WTC11 (cell line): ENCODE data around the gene UBE2G1.

ENCODE experiments used
- AR ChIP-seq: fragments of 250-450 bp; sonication (Bioruptor Pico); IDR thresholded peaks from 2 replicates; pipeline ENCODE4 v1.9.0; 2021; ENCODE audit warnings: mild to moderate bottlenecking
- CREB1 ChIP-seq: sonication (generic); formaldehyde crosslinking; IDR thresholded peaks from 2 replicates; pipeline ENCODE4 v1.8.0; 2023; ENCODE audit warnings: mild to moderate bottlenecking, missing genetic modification reagents
- E2F1 ChIP-seq: sonication (generic); formaldehyde crosslinking; IDR thresholded peaks from 2 replicates; pipeline ENCODE4 v1.8.0; 2022; ENCODE audit warnings: mild to moderate bottlenecking, missing genetic modification reagents
- ERG ChIP-seq: fragments of 250-450 bp; sonication (Bioruptor Pico); IDR thresholded peaks from 2 replicates; pipeline ENCODE4 v1.8.0; 2021; ENCODE audit warnings: mild to moderate bottlenecking
- JUN ChIP-seq: sonication (generic); formaldehyde crosslinking; IDR thresholded peaks from 2 replicates; pipeline ENCODE4 v1.8.0; 2023; ENCODE audit warnings: mild to moderate bottlenecking, missing genetic modification reagents
- MXD4 ChIP-seq: fragments of 250-450 bp; sonication (Bioruptor Pico); IDR thresholded peaks from 2 replicates; pipeline ENCODE4 v1.8.0; 2021; ENCODE audit warnings: mild to moderate bottlenecking, moderate library complexity, borderline replicate concordance
- RELA ChIP-seq: sonication (generic); formaldehyde crosslinking; IDR thresholded peaks from 2 replicates; pipeline ENCODE4 v1.8.1; 2022; ENCODE audit warnings: missing genetic modification reagents, mild to moderate bottlenecking, borderline replicate concordance
- USF1 ChIP-seq: sonication (generic); formaldehyde crosslinking; IDR thresholded peaks from 2 replicates; pipeline ENCODE4 v1.8.0; 2022; ENCODE audit warnings: mild to moderate bottlenecking, missing genetic modification reagents
- ZNF121 ChIP-seq: sonication (generic); formaldehyde crosslinking; IDR thresholded peaks from 2 replicates; pipeline ENCODE4 v1.8.0; 2023; ENCODE audit warnings: missing genetic modification reagents
- ZNF512 ChIP-seq: sonication (generic); formaldehyde crosslinking; IDR thresholded peaks from 2 replicates; pipeline ENCODE4 v1.8.1; 2022; ENCODE audit warnings: missing genetic modification reagents, borderline replicate concordance
- TF ChIP-seq, protein P1 (sequence below): fragments of 200-600 bp; IDR thresholded peaks from 2 replicates; pipeline ENCODE4 v1.8.0; 2022; ENCODE audit warnings: antibody characterized with exemption
- TF ChIP-seq, protein P2 (sequence below): sonication (generic); formaldehyde crosslinking; IDR thresholded peaks from 2 replicates; pipeline ENCODE4 v1.8.1; 2022; ENCODE audit warnings: low read depth, missing genetic modification reagents, borderline replicate concordance
- TF ChIP-seq, protein P3 (sequence below): sonication (generic); formaldehyde crosslinking; IDR thresholded peaks from 2 replicates; pipeline ENCODE4 v1.8.0; 2022; ENCODE audit warnings: missing genetic modification reagents
- TF ChIP-seq, protein P4 (sequence below): sonication (generic); formaldehyde crosslinking; IDR thresholded peaks from 2 replicates; pipeline ENCODE4 v1.8.1; 2022; ENCODE audit warnings: mild to moderate bottlenecking, missing genetic modification reagents, moderate library complexity, borderline replicate concordance

GRCh38 chr17:4307179-4307930 is 59.1 kb downstream of the UBE2G1 start:
- TF ChIP-seq, protein P1, sequence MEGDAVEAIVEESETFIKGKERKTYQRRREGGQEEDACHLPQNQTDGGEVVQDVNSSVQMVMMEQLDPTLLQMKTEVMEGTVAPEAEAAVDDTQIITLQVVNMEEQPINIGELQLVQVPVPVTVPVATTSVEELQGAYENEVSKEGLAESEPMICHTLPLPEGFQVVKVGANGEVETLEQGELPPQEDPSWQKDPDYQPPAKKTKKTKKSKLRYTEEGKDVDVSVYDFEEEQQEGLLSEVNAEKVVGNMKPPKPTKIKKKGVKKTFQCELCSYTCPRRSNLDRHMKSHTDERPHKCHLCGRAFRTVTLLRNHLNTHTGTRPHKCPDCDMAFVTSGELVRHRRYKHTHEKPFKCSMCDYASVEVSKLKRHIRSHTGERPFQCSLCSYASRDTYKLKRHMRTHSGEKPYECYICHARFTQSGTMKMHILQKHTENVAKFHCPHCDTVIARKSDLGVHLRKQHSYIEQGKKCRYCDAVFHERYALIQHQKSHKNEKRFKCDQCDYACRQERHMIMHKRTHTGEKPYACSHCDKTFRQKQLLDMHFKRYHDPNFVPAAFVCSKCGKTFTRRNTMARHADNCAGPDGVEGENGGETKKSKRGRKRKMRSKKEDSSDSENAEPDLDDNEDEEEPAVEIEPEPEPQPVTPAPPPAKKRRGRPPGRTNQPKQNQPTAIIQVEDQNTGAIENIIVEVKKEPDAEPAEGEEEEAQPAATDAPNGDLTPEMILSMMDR, result no peak
- TF ChIP-seq MXD4 (CRISPR knock-in tag), result no peak
- TF ChIP-seq, protein P2, sequence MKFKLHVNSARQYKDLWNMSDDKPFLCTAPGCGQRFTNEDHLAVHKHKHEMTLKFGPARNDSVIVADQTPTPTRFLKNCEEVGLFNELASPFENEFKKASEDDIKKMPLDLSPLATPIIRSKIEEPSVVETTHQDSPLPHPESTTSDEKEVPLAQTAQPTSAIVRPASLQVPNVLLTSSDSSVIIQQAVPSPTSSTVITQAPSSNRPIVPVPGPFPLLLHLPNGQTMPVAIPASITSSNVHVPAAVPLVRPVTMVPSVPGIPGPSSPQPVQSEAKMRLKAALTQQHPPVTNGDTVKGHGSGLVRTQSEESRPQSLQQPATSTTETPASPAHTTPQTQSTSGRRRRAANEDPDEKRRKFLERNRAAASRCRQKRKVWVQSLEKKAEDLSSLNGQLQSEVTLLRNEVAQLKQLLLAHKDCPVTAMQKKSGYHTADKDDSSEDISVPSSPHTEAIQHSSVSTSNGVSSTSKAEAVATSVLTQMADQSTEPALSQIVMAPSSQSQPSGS, result no peak
- no peak for TF ChIP-seq RELA
- TF ChIP-seq E2F1, result no peak
- TF ChIP-seq CREB1, result no peak
- TF ChIP-seq JUN, result no peak
- TF ChIP-seq ERG (CRISPR knock-in tag), result no peak
- TF ChIP-seq ZNF512 (CRISPR knock-in tag), result no peak
- no peak for TF ChIP-seq AR (CRISPR knock-in tag)
- TF ChIP-seq USF1 (CRISPR knock-in tag), result no peak
- TF ChIP-seq, protein P3, sequence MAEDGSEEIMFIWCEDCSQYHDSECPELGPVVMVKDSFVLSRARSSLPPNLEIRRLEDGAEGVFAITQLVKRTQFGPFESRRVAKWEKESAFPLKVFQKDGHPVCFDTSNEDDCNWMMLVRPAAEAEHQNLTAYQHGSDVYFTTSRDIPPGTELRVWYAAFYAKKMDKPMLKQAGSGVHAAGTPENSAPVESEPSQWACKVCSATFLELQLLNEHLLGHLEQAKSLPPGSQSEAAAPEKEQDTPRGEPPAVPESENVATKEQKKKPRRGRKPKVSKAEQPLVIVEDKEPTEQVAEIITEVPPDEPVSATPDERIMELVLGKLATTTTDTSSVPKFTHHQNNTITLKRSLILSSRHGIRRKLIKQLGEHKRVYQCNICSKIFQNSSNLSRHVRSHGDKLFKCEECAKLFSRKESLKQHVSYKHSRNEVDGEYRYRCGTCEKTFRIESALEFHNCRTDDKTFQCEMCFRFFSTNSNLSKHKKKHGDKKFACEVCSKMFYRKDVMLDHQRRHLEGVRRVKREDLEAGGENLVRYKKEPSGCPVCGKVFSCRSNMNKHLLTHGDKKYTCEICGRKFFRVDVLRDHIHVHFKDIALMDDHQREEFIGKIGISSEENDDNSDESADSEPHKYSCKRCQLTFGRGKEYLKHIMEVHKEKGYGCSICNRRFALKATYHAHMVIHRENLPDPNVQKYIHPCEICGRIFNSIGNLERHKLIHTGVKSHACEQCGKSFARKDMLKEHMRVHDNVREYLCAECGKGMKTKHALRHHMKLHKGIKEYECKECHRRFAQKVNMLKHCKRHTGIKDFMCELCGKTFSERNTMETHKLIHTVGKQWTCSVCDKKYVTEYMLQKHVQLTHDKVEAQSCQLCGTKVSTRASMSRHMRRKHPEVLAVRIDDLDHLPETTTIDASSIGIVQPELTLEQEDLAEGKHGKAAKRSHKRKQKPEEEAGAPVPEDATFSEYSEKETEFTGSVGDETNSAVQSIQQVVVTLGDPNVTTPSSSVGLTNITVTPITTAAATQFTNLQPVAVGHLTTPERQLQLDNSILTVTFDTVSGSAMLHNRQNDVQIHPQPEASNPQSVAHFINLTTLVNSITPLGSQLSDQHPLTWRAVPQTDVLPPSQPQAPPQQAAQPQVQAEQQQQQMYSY, result no peak
- TF ChIP-seq ZNF121, result no peak
- TF ChIP-seq, protein P4, sequence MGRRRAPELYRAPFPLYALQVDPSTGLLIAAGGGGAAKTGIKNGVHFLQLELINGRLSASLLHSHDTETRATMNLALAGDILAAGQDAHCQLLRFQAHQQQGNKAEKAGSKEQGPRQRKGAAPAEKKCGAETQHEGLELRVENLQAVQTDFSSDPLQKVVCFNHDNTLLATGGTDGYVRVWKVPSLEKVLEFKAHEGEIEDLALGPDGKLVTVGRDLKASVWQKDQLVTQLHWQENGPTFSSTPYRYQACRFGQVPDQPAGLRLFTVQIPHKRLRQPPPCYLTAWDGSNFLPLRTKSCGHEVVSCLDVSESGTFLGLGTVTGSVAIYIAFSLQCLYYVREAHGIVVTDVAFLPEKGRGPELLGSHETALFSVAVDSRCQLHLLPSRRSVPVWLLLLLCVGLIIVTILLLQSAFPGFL (CRISPR knock-in tag), result no peak
